H9 (cell line): ENCODE data around the gene BACH2. TPM values are rescaled to one million over a fixed set of nuclear protein-coding genes. Genes with fewer than 3 reads are reported as not detected.
A peak's percentile ranks its signal among the peaks of the same experiment; 100 is the strongest.

Source experiments
- DNase-seq: peaks from one replicate; pipeline ENCODE4 v3.0.0-alpha.2; 2017
- H2AFZ ChIP-seq: one replicate; pipeline ENCODE4 v1.6.1; 2013; ENCODE audit warnings: mild to moderate bottlenecking, low read length, control low read depth, moderate library complexity
- H2AK5ac ChIP-seq: 2 replicates; pipeline ENCODE4 v1.6.1; 2013; ENCODE audit warnings: low read length, control low read depth, mixed read lengths; ENCODE audit not compliant: insufficient read length
- H2BK120ac ChIP-seq: one replicate; pipeline ENCODE4 v1.6.1; 2013; ENCODE audit warnings: low read depth, mild to moderate bottlenecking, low read length, control low read depth, inconsistent platforms; ENCODE audit not compliant: poor library complexity, severe bottlenecking
- H2BK12ac ChIP-seq: 2 replicates; pipeline ENCODE4 v1.6.1; 2013; ENCODE audit warnings: low read length, control low read depth, mixed read lengths, low read depth; ENCODE audit not compliant: insufficient read length
- H2BK15ac ChIP-seq: 2 replicates; pipeline ENCODE4 v1.6.1; 2013; ENCODE audit warnings: low read depth, low read length, control low read depth
- H2BK20ac ChIP-seq: one replicate; pipeline ENCODE4 v1.6.1; 2013; ENCODE audit warnings: low read depth, mild to moderate bottlenecking, low read length, control low read depth, inconsistent platforms; ENCODE audit not compliant: poor library complexity, severe bottlenecking
- H2BK5ac ChIP-seq: 2 replicates; pipeline ENCODE4 v1.6.1; 2013; ENCODE audit warnings: low read length, control low read depth, mixed read lengths; ENCODE audit not compliant: insufficient read length
- H3K14ac ChIP-seq: 2 replicates; pipeline ENCODE4 v1.6.1; 2013; ENCODE audit warnings: low read length, control low read depth; ENCODE audit not compliant: insufficient read depth
- H3K18ac ChIP-seq: 2 replicates; pipeline ENCODE4 v1.6.1; 2013; ENCODE audit warnings: low read depth, mild to moderate bottlenecking, mixed read lengths, low read length, control low read depth; ENCODE audit not compliant: insufficient read length
- H3K23ac ChIP-seq: 2 replicates; pipeline ENCODE4 v1.6.1; 2013; ENCODE audit warnings: low read length, control low read depth, mixed read lengths, low read depth; ENCODE audit not compliant: insufficient read length
- H3K23me2 ChIP-seq: 2 replicates; pipeline ENCODE4 v1.6.1; 2013; ENCODE audit warnings: low read depth, mild to moderate bottlenecking, mixed read lengths, low read length, control low read depth; ENCODE audit not compliant: insufficient read length, poor library complexity, severe bottlenecking
- H3K27ac ChIP-seq: 2 replicates; pipeline ENCODE4 v1.5.1; 2013; ENCODE audit warnings: low read length, control low read depth, mixed read lengths, low read depth; ENCODE audit not compliant: insufficient read length
- H3K27me3 ChIP-seq: 2 replicates; pipeline ENCODE4 v1.6.1; 2013; ENCODE audit warnings: low read length, control low read depth, inconsistent platforms; ENCODE audit not compliant: insufficient read depth
- H3K4ac ChIP-seq: 2 replicates; pipeline ENCODE4 v1.6.1; 2013; ENCODE audit warnings: low read depth, mild to moderate bottlenecking, control low read depth, inconsistent platforms, low read length, moderate library complexity
- H3K4me1 ChIP-seq: 2 replicates; pipeline ENCODE4 v1.6.1; 2013; ENCODE audit warnings: low read length, control low read depth, inconsistent platforms; ENCODE audit not compliant: insufficient read depth
- H3K4me2 ChIP-seq: 2 replicates; pipeline ENCODE4 v1.6.1; 2013; ENCODE audit warnings: low read length, control low read depth, mixed read lengths; ENCODE audit not compliant: insufficient read length, insufficient read depth
- H3K56ac ChIP-seq: 2 replicates; pipeline ENCODE4 v1.6.1; 2013; ENCODE audit warnings: low read depth, mild to moderate bottlenecking, mixed read lengths, low read length, control low read depth; ENCODE audit not compliant: insufficient read length
- H3K79me1 ChIP-seq: 2 replicates; pipeline ENCODE4 v1.6.1; 2013; ENCODE audit warnings: low read depth, mild to moderate bottlenecking, moderate library complexity, low read length, control low read depth, inconsistent platforms; ENCODE audit not compliant: insufficient read depth, poor library complexity, severe bottlenecking
- H3K79me2 ChIP-seq: 2 replicates; pipeline ENCODE4 v1.6.1; 2013; ENCODE audit warnings: low read length, control low read depth, inconsistent platforms; ENCODE audit not compliant: insufficient read depth
- H3K9ac ChIP-seq: 2 replicates; pipeline ENCODE4 v1.6.1; 2013; ENCODE audit warnings: low read length, control low read depth, mixed read lengths; ENCODE audit not compliant: insufficient read length; ENCODE audit errors: extremely low read depth
- H3K9me3 ChIP-seq: one replicate; pipeline ENCODE4 v1.6.1; 2013; ENCODE audit warnings: low read depth, low read length, inconsistent platforms; ENCODE audit not compliant: control insufficient read depth
- H3T11ph ChIP-seq: one replicate; pipeline ENCODE4 v1.6.1; 2013; ENCODE audit warnings: mild to moderate bottlenecking, low read length, control low read depth, inconsistent platforms
- H4K20me1 ChIP-seq: one replicate; pipeline ENCODE4 v1.6.1; 2013; ENCODE audit not compliant: control insufficient read depth, insufficient read length, insufficient read depth
- H4K5ac ChIP-seq: 2 replicates; pipeline ENCODE4 v1.6.1; 2013; ENCODE audit warnings: low read depth, mild to moderate bottlenecking, mixed read lengths, low read length, control low read depth; ENCODE audit not compliant: insufficient read length
- H4K8ac ChIP-seq: replicated peaks from 2 replicates; pipeline ENCODE4 v1.6.1; 2013; ENCODE audit warnings: low read length, control low read depth, mixed read lengths, low read depth; ENCODE audit not compliant: insufficient read length
- H4K91ac ChIP-seq: 2 replicates; pipeline ENCODE4 v1.6.1; 2013; ENCODE audit warnings: low read depth, mild to moderate bottlenecking, moderate library complexity, mixed read lengths, low read length, control low read depth; ENCODE audit not compliant: insufficient read length
- H3K27ac Mint-ChIP-seq, 3 experiments: 2 replicates in 2 of 3; 3 replicates in 1 of 3; pipeline ENCODE4 v1.8.0; 2020 to 2021; ENCODE audit warnings: mixed read lengths in 3 of 3, mild to moderate bottlenecking in 1 of 3, moderate library complexity in 1 of 3
- H3K27me3 Mint-ChIP-seq: 2 replicates; pipeline ENCODE4 v1.8.0; 2021; ENCODE audit warnings: low read depth, mild to moderate bottlenecking, moderate library complexity, mixed read lengths
- H3K36me3 Mint-ChIP-seq, 3 experiments: 2 replicates in 2 of 3; 3 replicates in 1 of 3; pipeline ENCODE4 v1.8.0; 2020 to 2021; ENCODE audit warnings: low read depth in 3 of 3, mixed read lengths in 3 of 3; ENCODE audit not compliant: insufficient read depth in 1 of 3
- H3K4me1 Mint-ChIP-seq, 2 experiments: 2 replicates each; pipeline ENCODE4 v1.8.0; 2020; ENCODE audit warnings: mixed read lengths in 2 of 2
- H3K4me3 Mint-ChIP-seq, 2 experiments: 2 replicates in 1 of 2; 3 replicates in 1 of 2; pipeline ENCODE4 v1.8.0; 2020 to 2021; ENCODE audit warnings: mild to moderate bottlenecking in 2 of 2, mixed read lengths in 2 of 2, moderate library complexity in 1 of 2
- H3K9me3 Mint-ChIP-seq, 2 experiments: 2 replicates in 1 of 2; 3 replicates in 1 of 2; pipeline ENCODE4 v1.8.0; 2020; ENCODE audit warnings: mild to moderate bottlenecking in 2 of 2, mixed read lengths in 2 of 2, moderate library complexity in 1 of 2
- WGBS: extraction: QIAGEN DNeasy Blood & Tissue Kit; methylation state at CpG from one replicate; pipeline ENCODE4 v1.1.7; 2013; ENCODE audit warnings: missing lambda C conversion rate, low lambda C conversion rate, mixed read lengths; ENCODE audit not compliant: insufficient read length; ENCODE audit errors: extremely low coverage; 5-methylcytosine and 5-hydroxymethylcytosine counted together
- total RNA-seq: library from RNA; stranded (reverse); gene quantifications from 2 replicates; pipeline ENCODE4 v1.2.1, GENCODE V29; 2021
- TF ChIP-seq, protein P1 (sequence below): fragments of 200-600 bp; sonication (generic); conservative IDR thresholded peaks from 3 replicates; pipeline ENCODE4 v1.8.0; 2021; ENCODE audit warnings: antibody characterized with exemption, mild to moderate bottlenecking

The BACH2 gene
- total RNA-seq, 1 experiment from 2014 or later, result 2.0 TPM

- Histone ChIP-seq H2AK5ac (no peak overlapping the region), H2BK5ac (no peak overlapping the region), H4K5ac (no peak overlapping the region), H2BK12ac (no peak overlapping the region), H3K9me3 (no peaks in the 10 kb centered on the region), H4K8ac (no peak overlapping the region), H4K20me1 (no peaks in the 10 kb centered on the region), H3K27ac (no peak overlapping the region), H3K4me2 (peak overlapping the region; percentile 91), H3K4ac (no peak overlapping the region), H3K9ac (no peak overlapping the region), H3K23ac (no peak overlapping the region), H2AFZ (no peak overlapping the region), H4K91ac (no peak overlapping the region), H3K23me2 (peaks cover 20% of the 10 kb centered on the region), H2BK15ac (no peak overlapping the region), H3K27me3 (peaks cover 18% of the 10 kb centered on the region; the same call in 1 of the 2 replicates), H3K79me1 (no peaks in the 10 kb centered on the region), H3T11ph (no peak overlapping the region), H2BK120ac (no peak overlapping the region), H3K79me2 (no peaks in the 10 kb centered on the region), H3K56ac (no peak overlapping the region), H3K4me1 (no peaks in the 10 kb centered on the region; the same call in 1 of the 2 replicates), H3K14ac (no peak overlapping the region; the same call in 1 of the 2 replicates), H2BK20ac (no peak overlapping the region), H3K18ac (no peak overlapping the region)
- H3K4me1 Mint-ChIP-seq, result peaks cover 26 to 32% of the 10 kb centered on the region in 2 experiments
- H3K27me3 Mint-ChIP-seq, result peaks cover 58% of the 10 kb centered on the region
- peak; percentile 56 for DNase-seq
- no CpG with 5 or more reads among the region's 57 CpGs for WGBS
- H3K9me3 Mint-ChIP-seq, result no peaks in the 10 kb centered on the region; a peak in 1 of 5 replicates
- TF ChIP-seq, protein P1, sequence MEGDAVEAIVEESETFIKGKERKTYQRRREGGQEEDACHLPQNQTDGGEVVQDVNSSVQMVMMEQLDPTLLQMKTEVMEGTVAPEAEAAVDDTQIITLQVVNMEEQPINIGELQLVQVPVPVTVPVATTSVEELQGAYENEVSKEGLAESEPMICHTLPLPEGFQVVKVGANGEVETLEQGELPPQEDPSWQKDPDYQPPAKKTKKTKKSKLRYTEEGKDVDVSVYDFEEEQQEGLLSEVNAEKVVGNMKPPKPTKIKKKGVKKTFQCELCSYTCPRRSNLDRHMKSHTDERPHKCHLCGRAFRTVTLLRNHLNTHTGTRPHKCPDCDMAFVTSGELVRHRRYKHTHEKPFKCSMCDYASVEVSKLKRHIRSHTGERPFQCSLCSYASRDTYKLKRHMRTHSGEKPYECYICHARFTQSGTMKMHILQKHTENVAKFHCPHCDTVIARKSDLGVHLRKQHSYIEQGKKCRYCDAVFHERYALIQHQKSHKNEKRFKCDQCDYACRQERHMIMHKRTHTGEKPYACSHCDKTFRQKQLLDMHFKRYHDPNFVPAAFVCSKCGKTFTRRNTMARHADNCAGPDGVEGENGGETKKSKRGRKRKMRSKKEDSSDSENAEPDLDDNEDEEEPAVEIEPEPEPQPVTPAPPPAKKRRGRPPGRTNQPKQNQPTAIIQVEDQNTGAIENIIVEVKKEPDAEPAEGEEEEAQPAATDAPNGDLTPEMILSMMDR, result no peak; the same call in 2 of the 3 replicates
- no peak overlapping the region for H3K27ac Mint-ChIP-seq
- H3K36me3 Mint-ChIP-seq, result no peaks in the 10 kb centered on the region
- peak overlapping the region; percentile 68 to 85 for H3K4me3 Mint-ChIP-seq
These were observed 746 bp downstream of the BACH2 start for GRCh38 chr6:90295854-90296340.
